SH-SY5Y (cell line): Measurements from ENCODE around the gene MAN2C1.

Source experiments
- GATA2 ChIP-seq: IDR thresholded peaks from 2 replicates; pipeline ENCODE4 v1.6.1; 2011; ENCODE audit warnings: mild to moderate bottlenecking, low read depth, low read length
- GATA3 ChIP-seq: IDR thresholded peaks from 2 replicates; pipeline ENCODE4 v1.6.1; 2011; ENCODE audit warnings: low read depth, mild to moderate bottlenecking, low read length, moderate library complexity

Gene MAN2C1

DNA sequence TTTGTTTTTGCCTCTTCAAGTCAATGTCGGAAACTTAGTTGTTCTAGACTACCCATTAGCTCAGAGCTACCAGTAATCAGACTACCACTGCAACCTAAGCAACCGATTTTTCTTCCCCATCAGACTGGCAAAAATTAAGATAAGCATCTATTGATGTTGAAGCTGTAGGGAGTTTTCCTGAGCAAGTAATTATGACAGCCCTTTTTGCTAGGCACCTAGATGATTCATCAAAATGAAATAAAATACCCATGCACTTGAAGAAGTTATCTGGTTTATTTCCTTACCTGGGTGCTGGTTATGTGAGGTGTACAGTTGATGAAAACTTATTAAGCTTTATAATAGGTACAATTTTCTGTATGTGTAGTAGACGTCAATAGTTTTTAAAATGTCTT is 33.1 kb downstream of the MAN2C1 start:
- no peak for TF ChIP-seq GATA3
- TF ChIP-seq GATA2 = no peak; the same call in 1 of the 2 replicates

DNA sequence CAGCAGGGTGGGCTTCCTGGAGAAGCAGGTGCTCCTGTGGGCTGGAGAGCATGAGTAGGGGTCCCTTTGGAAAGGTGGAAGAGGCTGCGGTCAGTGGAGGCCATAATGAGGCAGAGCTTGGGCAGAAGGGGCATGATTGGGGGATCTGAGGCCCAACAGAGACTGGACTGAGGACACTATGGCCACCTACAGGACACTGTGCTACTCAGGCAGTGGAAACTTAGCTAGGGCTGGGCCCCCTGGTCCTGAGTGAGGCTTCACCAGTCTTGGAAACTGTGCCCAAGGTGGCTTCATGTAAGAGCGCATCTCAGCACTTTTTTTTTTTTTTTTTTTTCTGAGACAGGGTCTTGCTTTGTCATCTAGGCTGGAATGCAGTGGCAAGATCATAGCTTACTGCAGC is 38.8 kb downstream of the MAN2C1 start:
- TF ChIP-seq GATA3 (no peak), GATA2 (no peak)

- TF ChIP-seq GATA2 (no peak), GATA3 (no peak)
Observed at GRCh38 chr15:75328493-75329314, 39.7 kb downstream of the MAN2C1 start.

DNA sequence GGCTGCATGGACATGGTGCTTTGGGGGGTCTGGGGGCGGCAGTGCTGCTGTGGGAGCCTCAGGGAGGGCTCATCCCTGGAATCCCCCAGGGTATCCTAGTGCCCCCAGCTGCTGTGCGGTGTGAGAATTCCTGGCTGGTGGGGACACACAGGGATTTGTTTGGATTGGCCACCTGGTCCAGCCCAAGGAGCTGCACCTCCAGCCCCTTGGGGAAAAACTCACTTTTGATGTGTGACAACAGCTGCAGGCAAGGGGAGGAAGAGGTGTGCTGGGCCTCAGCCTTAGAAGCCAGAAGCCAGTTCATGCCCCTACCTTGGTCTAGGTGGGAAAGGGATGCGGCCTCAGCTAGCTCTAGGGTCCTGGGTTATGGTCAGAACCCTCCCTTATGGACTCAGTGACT is 40.9 kb downstream of the MAN2C1 start:
- TF ChIP-seq GATA2 (no peak), GATA3 (no peak)

DNA sequence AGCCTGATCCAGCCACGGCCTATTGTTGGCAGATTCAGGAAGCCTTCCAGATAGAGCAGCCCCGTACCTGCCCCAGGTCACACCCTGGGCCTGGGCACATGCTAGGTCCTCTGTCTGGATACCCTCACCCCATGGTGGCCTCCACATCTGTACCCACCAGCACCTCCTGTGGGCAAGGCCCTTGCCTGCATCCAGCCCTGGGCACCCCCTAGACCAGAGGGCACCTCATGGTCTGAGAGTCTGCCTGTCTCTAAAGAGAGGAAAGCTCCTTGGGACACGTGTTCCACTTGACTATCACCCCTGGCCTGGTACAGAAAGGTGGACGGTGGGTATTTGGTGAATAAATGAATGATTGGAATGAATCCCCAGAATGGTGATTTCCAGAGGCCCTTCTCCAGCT is 41.4 kb downstream of the MAN2C1 start:
- no peak for TF ChIP-seq GATA3
- no peak for TF ChIP-seq GATA2

GRCh38 chr15:75325922-75326321 is 42.5 kb downstream of the MAN2C1 start:
- TF ChIP-seq GATA3 = no peak

DNA sequence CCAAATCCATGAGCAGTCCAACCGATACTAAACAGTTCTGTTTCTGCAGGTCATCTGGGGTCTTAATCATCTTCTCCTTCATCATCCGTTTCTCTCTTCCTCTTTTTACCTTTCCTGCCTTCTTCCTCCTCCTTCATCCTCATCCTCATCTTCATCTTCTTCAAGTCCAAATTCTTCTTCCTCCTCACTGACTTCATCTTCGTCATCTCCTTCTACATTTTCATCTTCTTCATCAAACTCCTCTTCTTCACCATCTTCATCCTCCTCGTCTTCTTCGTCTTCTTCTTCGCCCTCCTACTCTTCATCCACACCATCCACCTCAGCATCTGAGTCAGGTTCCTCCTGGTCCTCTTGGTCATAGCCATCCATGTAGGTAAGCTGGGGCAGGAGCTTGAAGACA is 46.7 kb downstream of the MAN2C1 start:
- no peak for TF ChIP-seq GATA3
- TF ChIP-seq GATA2 = no peak

DNA sequence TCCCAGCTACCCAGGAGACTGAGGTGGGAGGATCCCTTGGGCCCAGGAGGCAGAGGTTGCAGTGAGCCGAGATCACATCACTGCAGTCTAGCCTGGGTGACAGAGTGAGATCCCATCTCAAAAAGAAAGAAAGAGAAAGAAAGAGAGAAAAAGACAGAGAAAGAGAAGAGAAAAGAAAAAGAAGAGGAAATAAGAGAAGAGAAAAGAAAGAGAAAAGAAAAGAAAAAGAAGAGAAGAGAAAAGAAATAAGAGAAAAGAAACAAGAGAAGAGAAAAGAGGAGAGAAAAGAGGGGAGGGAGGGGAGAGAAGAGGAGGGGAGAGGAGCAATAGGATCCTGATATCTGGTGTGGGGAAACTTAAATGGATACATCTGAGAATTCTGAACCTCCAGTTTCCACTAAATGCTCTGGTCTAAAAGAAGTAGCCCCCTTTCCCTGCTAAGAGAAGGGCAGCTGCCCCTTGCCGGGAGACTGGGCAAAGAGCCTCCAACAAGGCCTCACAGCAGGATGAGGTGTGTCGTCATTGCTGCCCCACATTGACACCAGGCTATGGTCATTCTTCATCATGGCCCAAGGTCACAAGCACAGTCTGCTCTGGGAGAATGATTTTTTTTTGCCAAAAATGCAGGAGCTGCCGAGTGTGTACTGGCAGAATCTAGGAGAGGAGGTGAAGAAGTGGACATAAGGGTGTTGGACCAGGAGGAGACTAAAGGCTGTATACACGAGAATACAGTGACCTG is 53.7 kb downstream of the MAN2C1 start:
- no peak for TF ChIP-seq GATA2
- TF ChIP-seq GATA3 = no peak

DNA sequence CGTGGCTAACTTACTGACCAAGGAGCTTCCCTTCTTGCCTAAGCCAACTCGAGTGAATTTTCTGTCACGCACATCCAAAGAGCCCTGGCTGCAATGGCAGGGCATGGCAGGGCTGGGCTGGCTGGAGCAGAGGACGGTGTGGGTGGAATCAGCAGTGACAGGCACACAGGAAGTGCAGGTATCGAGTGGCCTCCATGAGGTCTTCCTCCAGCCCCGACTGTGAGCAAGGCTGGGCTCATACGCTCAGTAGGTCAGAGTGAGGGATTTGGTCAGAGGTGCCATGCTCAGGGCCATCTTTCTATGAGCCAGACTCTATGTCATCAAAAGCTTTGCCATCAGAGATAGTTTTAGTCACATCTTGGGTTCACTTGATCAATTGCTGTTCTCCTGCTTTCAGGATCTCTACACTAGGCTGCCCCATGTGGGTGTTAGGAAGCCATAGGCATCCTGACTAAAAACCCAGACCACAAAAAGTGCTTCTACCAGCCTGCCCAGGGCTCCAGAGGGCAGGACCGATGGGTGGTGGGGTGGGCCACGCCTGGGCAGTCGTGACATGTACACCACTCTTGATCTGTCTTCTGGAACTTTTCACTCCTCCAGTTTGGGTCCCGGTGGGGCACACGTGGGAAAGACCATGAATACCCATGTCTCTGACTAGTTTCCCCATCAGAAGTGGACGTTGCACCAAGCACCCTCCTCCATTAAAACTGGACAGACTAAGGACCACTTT is 55.1 kb downstream of the MAN2C1 start:
- no peak for TF ChIP-seq GATA2
- no peak for TF ChIP-seq GATA3

- TF ChIP-seq GATA3 = no peak
- TF ChIP-seq GATA2 = no peak
Observed at GRCh38 chr15:75309711-75310110, 58.7 kb downstream of the MAN2C1 start.

DNA sequence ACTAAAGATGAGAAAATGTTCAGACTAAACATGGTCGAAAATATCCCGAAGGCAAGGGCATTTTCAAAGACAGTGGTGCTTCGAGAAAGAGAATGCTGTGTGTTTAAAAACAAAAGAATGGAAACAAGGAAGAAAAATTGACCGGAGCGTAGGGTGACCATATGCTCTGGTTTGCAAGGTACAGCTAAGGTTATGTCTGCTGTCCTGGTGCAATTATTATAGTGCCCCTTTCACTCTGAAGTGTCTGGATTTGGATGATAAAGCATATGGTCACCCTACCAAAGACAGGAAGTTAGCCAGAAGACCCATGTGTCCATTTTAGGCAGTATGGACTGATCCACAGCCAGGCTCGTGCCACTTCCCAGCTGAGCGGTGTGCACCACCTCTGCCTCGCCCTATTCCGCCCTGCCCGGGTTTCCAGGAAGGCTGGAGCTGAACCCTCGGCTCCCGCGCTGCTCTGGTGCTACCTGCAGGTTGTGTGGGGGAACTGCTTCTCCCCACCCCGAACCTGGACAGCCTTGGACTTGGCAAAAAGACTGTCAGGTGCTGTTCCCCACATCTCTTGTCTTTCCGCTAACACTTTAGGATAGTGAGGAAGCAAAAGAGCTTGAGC is 60.5 kb downstream of the MAN2C1 start:
- no peak for TF ChIP-seq GATA3
- no peak for TF ChIP-seq GATA2

- TF ChIP-seq GATA2 = no peak
- TF ChIP-seq GATA3 = no peak
Observed at GRCh38 chr15:75306188-75306587, 62.2 kb downstream of the MAN2C1 start.
